ENCODE results near the gene VPS45.

Gene VPS45

GRCh38 chr1:150076066-150076465, 8.5 kb downstream of the VPS45 start:
- DNase-seq = no peak

GRCh38 chr1:150076985-150077384, 9.4 kb downstream of the VPS45 start:
- no peak for DNase-seq

- no peak for DNase-seq
Observed at GRCh38 chr1:150080784-150081183, 13.2 kb downstream of the VPS45 start.

GRCh38 chr1:150082494-150082893, 14.9 kb downstream of the VPS45 start:
- no peak for DNase-seq

GRCh38 chr1:150083907-150084306, 16.3 kb downstream of the VPS45 start:
- DNase-seq = no peak

- DNase-seq = no peak
Observed at GRCh38 chr1:150085406-150085805, 17.8 kb downstream of the VPS45 start.

GRCh38 chr1:150087415-150087814, 19.8 kb downstream of the VPS45 start:
- no peak for DNase-seq

GRCh38 chr1:150089846-150090520, 22.4 kb downstream of the VPS45 start:
- DNase-seq = no peak

- no peak for DNase-seq
Observed at GRCh38 chr1:150092180-150092791, 24.7 kb downstream of the VPS45 start.

GRCh38 chr1:150093805-150094204, 26.2 kb downstream of the VPS45 start:
- DNase-seq = no peak

GRCh38 chr1:150094734-150095265, 27.2 kb downstream of the VPS45 start:
- DNase-seq = no peak

GRCh38 chr1:150102986-150103385, 35.4 kb downstream of the VPS45 start:
- DNase-seq = no peak

GRCh38 chr1:150106341-150106740, 38.8 kb downstream of the VPS45 start:
- peak; percentile 10 for DNase-seq

- no peak for DNase-seq
Observed at GRCh38 chr1:150109586-150109985, 42.0 kb downstream of the VPS45 start.

- DNase-seq = no peak
Observed at GRCh38 chr1:150110116-150110515, 42.5 kb downstream of the VPS45 start.

GRCh38 chr1:150111670-150112069, 44.1 kb downstream of the VPS45 start:
- no peak for DNase-seq

- no peak for DNase-seq
Observed at GRCh38 chr1:150115121-150115520, 47.5 kb downstream of the VPS45 start.

- DNase-seq = no peak
Observed at GRCh38 chr1:150118716-150119115, 51.1 kb downstream of the VPS45 start.

GRCh38 chr1:150121236-150121862, 53.8 kb downstream of the VPS45 start:
- peak; percentile 51 for DNase-seq

- no peak for DNase-seq
Observed at GRCh38 chr1:150126811-150127210, 59.2 kb downstream of the VPS45 start.

GRCh38 chr1:150127464-150127863, 59.9 kb downstream of the VPS45 start:
- DNase-seq = no peak

GRCh38 chr1:150127868-150128267, 60.3 kb downstream of the VPS45 start:
- DNase-seq = peak; percentile 38

- DNase-seq = no peak
Observed at GRCh38 chr1:150132372-150132771, 64.8 kb downstream of the VPS45 start.

GRCh38 chr1:150134537-150134936, 67.0 kb downstream of the VPS45 start:
- DNase-seq = no peak

Data from fibroblast of skin of right biceps (primary cell).